ENCODE data around the gene MAP2K6.

GRCh38 chr17:69454051-69454450 is 39.6 kb downstream of the MAP2K6 start:
- TF ChIP-seq EZH2 (IDR thresholded peaks at IDR 0.05) (no peak), POLR2AphosphoS5 (IDR thresholded peaks at IDR 0.05; ENCODE audit: borderline replicate concordance, low read depth, low read length) (no peak)

All from SK-N-MC (cell line).